Osteocyte (in vitro differentiated cells): Measurements from ENCODE around the gene LYZL1. TPM values are rescaled to one million over a fixed set of nuclear protein-coding genes. Genes with fewer than 3 reads are reported as not detected.

ENCODE experiments used
- DNase-seq: peaks from one replicate; pipeline ENCODE4 v3.0.0; 2021; ENCODE audit warnings: mixed read lengths; ENCODE audit not compliant: unreplicated experiment; ENCODE audit errors: extremely low spot score
- H3K27ac Mint-ChIP-seq: one replicate; pipeline ENCODE4 v1.8.0; 2021; ENCODE audit warnings: mild to moderate bottlenecking, mixed read lengths; ENCODE audit not compliant: unreplicated experiment
- H3K27me3 Mint-ChIP-seq: one replicate; pipeline ENCODE4 v1.8.0; 2021; ENCODE audit warnings: mixed read lengths; ENCODE audit not compliant: unreplicated experiment
- H3K36me3 Mint-ChIP-seq: one replicate; pipeline ENCODE4 v1.8.0; 2021; ENCODE audit warnings: mixed read lengths; ENCODE audit not compliant: unreplicated experiment
- H3K4me1 Mint-ChIP-seq: one replicate; pipeline ENCODE4 v1.8.0; 2021; ENCODE audit warnings: mixed read lengths; ENCODE audit not compliant: unreplicated experiment
- H3K4me3 Mint-ChIP-seq: one replicate; pipeline ENCODE4 v1.8.0; 2021; ENCODE audit warnings: mild to moderate bottlenecking, moderate library complexity, mixed read lengths; ENCODE audit not compliant: unreplicated experiment
- H3K9me3 Mint-ChIP-seq: one replicate; pipeline ENCODE4 v1.8.0; 2021; ENCODE audit warnings: mixed read lengths; ENCODE audit not compliant: unreplicated experiment
- total RNA-seq: library from RNA; stranded (reverse); gene quantifications from 2 replicates; pipeline ENCODE4 v1.2.1, GENCODE V29; 2021
- TF ChIP-seq, protein P1 (sequence below): fragments of 200-600 bp; sonication (generic); IDR thresholded peaks from 2 replicates; pipeline ENCODE4 v1.5.0; 2021; ENCODE audit warnings: antibody characterized with exemption, mild to moderate bottlenecking, moderate library complexity

The LYZL1 gene
- total RNA-seq, 1 donor from 2014 or later: not detected

DNA sequence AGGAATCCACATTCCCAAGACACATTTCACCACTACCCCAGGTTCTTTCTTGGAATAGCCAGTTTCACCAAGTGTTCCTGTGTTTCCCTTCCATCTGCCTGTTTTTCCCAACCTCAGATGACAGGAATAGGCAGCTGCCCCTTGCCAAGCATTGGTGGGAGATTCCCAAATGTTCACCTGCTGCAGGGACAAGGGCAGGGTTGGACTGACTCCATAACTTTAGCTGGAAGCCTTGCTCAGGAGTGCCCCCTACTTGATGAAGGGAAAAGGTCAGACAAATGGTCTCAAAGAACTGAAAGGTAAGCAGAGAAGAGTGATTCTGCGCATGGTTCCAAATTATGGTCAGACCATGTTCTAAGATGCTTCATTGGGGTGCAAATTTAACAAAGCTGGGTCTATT lies 45.1 kb upstream of the LYZL1 start:
- Mint-ChIP-seq H3K4me3 (no peak overlapping the region), H3K4me1 (no peaks in the 10 kb centered on the region), H3K27ac (no peak overlapping the region), H3K27me3 (peaks cover 11% of the 10 kb centered on the region), H3K36me3 (no peaks in the 10 kb centered on the region), H3K9me3 (no peaks in the 10 kb centered on the region)
- DNase-seq: no peak
- TF ChIP-seq, protein P1, sequence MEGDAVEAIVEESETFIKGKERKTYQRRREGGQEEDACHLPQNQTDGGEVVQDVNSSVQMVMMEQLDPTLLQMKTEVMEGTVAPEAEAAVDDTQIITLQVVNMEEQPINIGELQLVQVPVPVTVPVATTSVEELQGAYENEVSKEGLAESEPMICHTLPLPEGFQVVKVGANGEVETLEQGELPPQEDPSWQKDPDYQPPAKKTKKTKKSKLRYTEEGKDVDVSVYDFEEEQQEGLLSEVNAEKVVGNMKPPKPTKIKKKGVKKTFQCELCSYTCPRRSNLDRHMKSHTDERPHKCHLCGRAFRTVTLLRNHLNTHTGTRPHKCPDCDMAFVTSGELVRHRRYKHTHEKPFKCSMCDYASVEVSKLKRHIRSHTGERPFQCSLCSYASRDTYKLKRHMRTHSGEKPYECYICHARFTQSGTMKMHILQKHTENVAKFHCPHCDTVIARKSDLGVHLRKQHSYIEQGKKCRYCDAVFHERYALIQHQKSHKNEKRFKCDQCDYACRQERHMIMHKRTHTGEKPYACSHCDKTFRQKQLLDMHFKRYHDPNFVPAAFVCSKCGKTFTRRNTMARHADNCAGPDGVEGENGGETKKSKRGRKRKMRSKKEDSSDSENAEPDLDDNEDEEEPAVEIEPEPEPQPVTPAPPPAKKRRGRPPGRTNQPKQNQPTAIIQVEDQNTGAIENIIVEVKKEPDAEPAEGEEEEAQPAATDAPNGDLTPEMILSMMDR: peak; percentile 29

DNA sequence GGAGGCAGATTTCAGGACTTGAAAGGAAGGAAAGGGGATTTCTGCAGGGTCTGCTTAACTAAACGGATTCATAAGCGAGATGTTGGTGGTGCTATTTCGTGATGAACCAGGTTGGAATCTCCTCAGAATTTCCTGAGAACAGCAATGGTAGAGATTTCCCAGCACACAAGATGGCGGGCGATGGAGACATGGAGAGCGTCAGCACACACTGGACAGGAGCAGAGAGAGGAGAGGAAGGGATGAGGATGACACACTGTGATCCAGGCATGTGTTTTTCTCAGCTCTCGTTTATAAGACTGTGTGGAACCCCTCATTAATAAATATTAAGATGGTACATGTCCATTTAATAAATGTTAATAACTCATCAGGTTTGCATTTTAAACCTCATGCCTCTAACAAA lies 43.9 kb upstream of the LYZL1 start:
- Mint-ChIP-seq H3K27me3 (peaks cover 11% of the 10 kb centered on the region), H3K36me3 (no peaks in the 10 kb centered on the region), H3K27ac (no peak overlapping the region), H3K4me3 (no peak overlapping the region), H3K9me3 (no peaks in the 10 kb centered on the region), H3K4me1 (no peaks in the 10 kb centered on the region)
- TF ChIP-seq, protein P1: no peak
- peak; percentile 11 for DNase-seq

DNA sequence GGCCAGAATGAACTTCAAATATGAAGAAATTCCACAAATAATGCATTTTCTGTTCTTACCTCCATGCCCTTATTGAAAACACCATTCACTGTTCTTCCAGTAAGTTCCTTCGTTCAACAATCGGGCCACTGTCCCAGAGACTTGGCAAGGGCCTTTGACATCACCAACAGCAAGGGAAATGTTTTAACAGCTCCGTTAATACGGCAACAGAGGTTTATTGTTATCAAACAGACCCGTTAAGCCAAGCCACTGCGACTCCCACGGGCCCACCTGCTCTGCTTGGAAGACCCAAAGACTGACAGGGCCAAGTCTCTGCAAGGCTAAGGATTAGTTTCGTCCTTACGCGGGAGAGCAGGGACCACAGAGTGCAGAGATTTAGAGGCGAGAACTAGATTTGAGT lies 43.4 kb upstream of the LYZL1 start:
- Mint-ChIP-seq H3K27ac (no peak overlapping the region), H3K4me1 (no peaks in the 10 kb centered on the region), H3K4me3 (no peak overlapping the region), H3K9me3 (no peaks in the 10 kb centered on the region), H3K36me3 (no peaks in the 10 kb centered on the region), H3K27me3 (peaks cover 12% of the 10 kb centered on the region)
- peak; percentile 34 for DNase-seq
- TF ChIP-seq, protein P1: no peak

DNA sequence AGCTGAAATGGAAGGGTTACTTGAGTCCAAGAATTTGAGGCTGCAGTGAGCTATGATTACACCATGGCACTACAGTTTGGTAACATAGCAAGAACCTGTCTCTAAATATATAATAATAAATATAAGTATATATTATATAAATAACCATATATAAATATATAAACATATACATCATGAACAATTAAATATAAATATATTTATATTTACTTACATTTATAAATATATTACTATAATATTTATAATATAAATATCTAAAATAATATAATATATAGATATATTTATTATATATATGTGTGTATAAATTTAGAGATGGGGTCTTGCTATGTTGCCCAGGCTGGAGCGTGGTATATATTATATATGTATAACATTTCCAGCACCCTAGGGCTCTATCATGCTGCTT lies 42.4 kb upstream of the LYZL1 start:
- H3K27ac Mint-ChIP-seq: no peak overlapping the region
- no peaks in the 10 kb centered on the region for H3K4me1 Mint-ChIP-seq
- TF ChIP-seq, protein P1: no peak
- H3K27me3 Mint-ChIP-seq: peaks cover 17% of the 10 kb centered on the region
- no peak overlapping the region for H3K4me3 Mint-ChIP-seq
- H3K9me3 Mint-ChIP-seq: no peaks in the 10 kb centered on the region
- peak; percentile 2 for DNase-seq
- H3K36me3 Mint-ChIP-seq: no peaks in the 10 kb centered on the region

DNA sequence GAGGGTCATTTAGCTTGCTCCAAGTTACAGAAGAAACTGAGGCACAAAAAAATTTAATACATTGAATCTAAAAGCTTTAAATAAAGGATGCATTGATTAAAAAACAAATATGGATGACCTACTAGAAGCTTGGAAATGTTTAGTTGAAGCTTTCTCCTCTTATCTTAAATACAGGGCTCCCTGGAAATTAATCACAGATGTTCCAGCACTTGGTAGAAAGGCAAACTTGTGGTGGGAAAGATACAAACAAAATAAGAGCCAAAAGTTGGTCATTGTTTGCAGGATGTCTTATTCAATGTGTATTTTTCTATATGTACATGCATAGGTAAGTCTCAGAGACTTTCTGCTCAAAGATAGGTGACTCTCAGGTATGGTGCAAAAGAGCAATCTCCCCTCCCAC lies 40.7 kb upstream of the LYZL1 start:
- Mint-ChIP-seq H3K36me3 (no peaks in the 10 kb centered on the region), H3K27me3 (peaks cover 24% of the 10 kb centered on the region), H3K4me3 (no peak overlapping the region), H3K27ac (no peak overlapping the region), H3K9me3 (no peaks in the 10 kb centered on the region), H3K4me1 (no peaks in the 10 kb centered on the region)
- no peak for DNase-seq
- TF ChIP-seq, protein P1: no peak
